Esophagus squamous epithelium (tissue), 4 donors: ENCODE measurements around the gene MYO5A.

Source experiments
- CTCF ChIP-seq, 6 experiments: fragments of 450-650 bp in 4 of 6; fragments of 200-600 bp in 2 of 6; sonication (generic) in 2 of 6; IDR thresholded peaks; one replicate each; pipeline ENCODE4 v1.5.1; 2016 to 2019; ENCODE audit warnings: antibody characterized with exemption in 6 of 6, mild to moderate bottlenecking in 4 of 6, moderate library complexity in 4 of 6
- POLR2A ChIP-seq, 4 donors: fragments of 450-650 bp; IDR thresholded peaks; one replicate each; pipeline ENCODE4 v1.6.1; 2017; ENCODE audit warnings: antibody characterized with exemption in 4 of 4, mild to moderate bottlenecking in 4 of 4, moderate library complexity in 3 of 4

- TF ChIP-seq CTCF (IDR thresholded peaks at IDR 0.05) = no peak
- no peak for TF ChIP-seq POLR2A (IDR thresholded peaks at IDR 0.05)
These were observed 251.1 kb downstream of the MYO5A start for GRCh38 chr15:52277575-52277974.
